Testis (tissue), 3 donors: Measurements from ENCODE around the gene FRMD7. TPM values are rescaled to one million over a fixed set of nuclear protein-coding genes. Genes with fewer than 3 reads are reported as not detected.

ENCODE experiments used
- DNase-seq: peaks from one replicate; pipeline ENCODE4 v3.0.0-alpha.2; 2019
- H3K27ac ChIP-seq, 2 donors: fragments of 200-600 bp; sonication (generic); one replicate each; pipeline ENCODE4 v1.5.1; 2019
- H3K27me3 ChIP-seq: fragments of 200-600 bp; sonication (generic); one replicate; pipeline ENCODE4 v1.5.1; 2019
- H3K36me3 ChIP-seq: fragments of 200-600 bp; sonication (generic); one replicate; pipeline ENCODE4 v1.5.1; 2017; ENCODE audit warnings: low read depth; ENCODE audit errors: missing control alignments
- H3K4me1 ChIP-seq: fragments of 200-600 bp; sonication (generic); one replicate; pipeline ENCODE4 v1.5.1; 2019
- H3K4me3 ChIP-seq, 2 donors: fragments of 200-600 bp; sonication (generic); one replicate each; pipeline ENCODE4 v1.5.1; 2017 to 2019
- H3K9me3 ChIP-seq: fragments of 200-600 bp; sonication (generic); one replicate; pipeline ENCODE4 v1.5.1; 2017
- POLR2A ChIP-seq: fragments of 450-650 bp; IDR thresholded peaks from one replicate; pipeline ENCODE4 v1.6.1; 2017; ENCODE audit warnings: antibody characterized with exemption, mild to moderate bottlenecking, moderate library complexity
- WGBS, 2 donors: methylation state at CpG; one replicate each; pipeline ENCODE4 v1.1.5; 2018; 5-methylcytosine and 5-hydroxymethylcytosine counted together
- intact Hi-C: fragments of 100-400 bp; cut with DNase I; formaldehyde crosslinking; loops from one replicate; pipeline ENCODE4 v1.15.1; 2023; ENCODE audit warnings: low total_unique reads
- polyA plus RNA-seq: library from polyadenylated mRNA; stranded (reverse); fragments of 350-450 nt; fragmentation: Illumina TruSeq; extraction: RNeasy Lipid Tissue Mini Kit (QIAGEN cat#74804); gene quantifications from one replicate; pipeline ENCODE4 v1.2.3, GENCODE V29; 2014; ENCODE audit warnings: low read depth, low replicate concordance; ENCODE audit not compliant: insufficient read depth
- total RNA-seq, 2 donors: library from RNA; depleted of rRNA; stranded (reverse); fragments of >200 nt; gene quantifications; one replicate each; pipeline ENCODE4 v1.2.3, GENCODE V29; 2016
- TF ChIP-seq, protein P1 (sequence below), 3 experiments: fragments of 450-650 bp in 2 of 3; fragments of 200-600 bp in 1 of 3; sonication (generic) in 1 of 3; IDR thresholded peaks; one replicate each; pipeline ENCODE4 v1.5.1; 2016 to 2019; ENCODE audit warnings: antibody characterized with exemption in 3 of 3, mild to moderate bottlenecking in 2 of 3, moderate library complexity in 1 of 3

FRMD7 gene
- total and polyA plus RNA-seq, 3 donors from 2014 or later = 0.06 to 0.11 TPM; not detected in 1

GRCh38 chrX:132144061-132144460, 16.2 kb upstream of the FRMD7 start:
- no peaks in the 10 kb centered on the region for H3K36me3 ChIP-seq
- H3K27ac ChIP-seq = no peak overlapping the region
- H3K27me3 ChIP-seq = no peaks in the 10 kb centered on the region
- 43 to 52% methylated on average over 2 of the region's 2 CpGs for WGBS, 2 donors
- DNase-seq = no peak
- intact Hi-C loops = no loop called here
- no peak for TF ChIP-seq POLR2A
- TF ChIP-seq, protein P1, sequence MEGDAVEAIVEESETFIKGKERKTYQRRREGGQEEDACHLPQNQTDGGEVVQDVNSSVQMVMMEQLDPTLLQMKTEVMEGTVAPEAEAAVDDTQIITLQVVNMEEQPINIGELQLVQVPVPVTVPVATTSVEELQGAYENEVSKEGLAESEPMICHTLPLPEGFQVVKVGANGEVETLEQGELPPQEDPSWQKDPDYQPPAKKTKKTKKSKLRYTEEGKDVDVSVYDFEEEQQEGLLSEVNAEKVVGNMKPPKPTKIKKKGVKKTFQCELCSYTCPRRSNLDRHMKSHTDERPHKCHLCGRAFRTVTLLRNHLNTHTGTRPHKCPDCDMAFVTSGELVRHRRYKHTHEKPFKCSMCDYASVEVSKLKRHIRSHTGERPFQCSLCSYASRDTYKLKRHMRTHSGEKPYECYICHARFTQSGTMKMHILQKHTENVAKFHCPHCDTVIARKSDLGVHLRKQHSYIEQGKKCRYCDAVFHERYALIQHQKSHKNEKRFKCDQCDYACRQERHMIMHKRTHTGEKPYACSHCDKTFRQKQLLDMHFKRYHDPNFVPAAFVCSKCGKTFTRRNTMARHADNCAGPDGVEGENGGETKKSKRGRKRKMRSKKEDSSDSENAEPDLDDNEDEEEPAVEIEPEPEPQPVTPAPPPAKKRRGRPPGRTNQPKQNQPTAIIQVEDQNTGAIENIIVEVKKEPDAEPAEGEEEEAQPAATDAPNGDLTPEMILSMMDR (IDR thresholded peaks at IDR 0.05) = no peak
- H3K9me3 ChIP-seq = no peaks in the 10 kb centered on the region
- no peaks in the 10 kb centered on the region for H3K4me1 ChIP-seq
- H3K4me3 ChIP-seq = no peak overlapping the region

DNA sequence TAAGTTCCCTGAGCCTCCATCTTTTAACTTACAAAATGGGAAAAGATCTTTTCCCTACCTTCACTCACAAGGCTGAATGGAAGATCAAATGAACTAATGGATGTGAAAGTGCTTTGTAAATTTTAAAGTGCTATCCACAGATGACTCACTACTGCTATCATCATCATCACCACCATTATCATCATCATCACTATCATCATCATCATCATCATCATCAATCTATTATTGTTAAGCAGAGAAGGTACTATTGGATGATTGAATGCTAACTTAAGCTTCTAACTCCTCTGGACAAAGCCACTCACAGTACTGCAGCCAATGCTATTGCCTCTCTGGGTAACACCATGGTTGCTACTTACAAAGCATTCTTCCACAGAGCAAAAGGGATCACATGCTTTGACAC, 1.9 kb downstream of the FRMD7 start:
- TF ChIP-seq POLR2A = no peak
- TF ChIP-seq, protein P1 (IDR thresholded peaks at IDR 0.05) = no peak
- DNase-seq = no peak
- intact Hi-C loops = no loop called here
- Histone ChIP-seq H3K27ac (no peak overlapping the region), H3K27me3 (no peaks in the 10 kb centered on the region), H3K36me3 (no peaks in the 10 kb centered on the region), H3K4me1 (no peaks in the 10 kb centered on the region), H3K9me3 (no peaks in the 10 kb centered on the region), H3K4me3 (no peak overlapping the region)

DNA sequence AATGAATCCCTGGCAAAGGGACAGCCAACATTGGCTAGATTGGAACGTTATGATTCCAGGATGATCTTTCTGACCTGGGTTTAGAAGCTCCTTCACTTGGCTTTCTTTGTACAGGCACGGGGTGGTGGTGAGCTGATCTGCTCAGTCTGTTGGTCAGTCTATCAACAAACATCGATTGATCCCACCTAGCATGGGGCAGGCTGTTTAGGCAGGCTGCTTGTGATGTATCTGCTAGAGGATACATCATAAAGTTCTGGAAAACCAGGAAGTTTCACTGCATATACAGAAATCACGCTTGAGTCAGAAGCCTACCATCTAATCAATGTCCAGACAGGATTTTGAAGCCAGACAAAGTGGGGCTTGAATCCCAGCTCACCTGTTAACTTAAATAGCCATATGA, 6.9 kb downstream of the FRMD7 start:
- Histone ChIP-seq H3K9me3 (no peaks in the 10 kb centered on the region), H3K4me1 (no peaks in the 10 kb centered on the region), H3K27me3 (no peaks in the 10 kb centered on the region), H3K4me3 (no peak overlapping the region), H3K36me3 (no peaks in the 10 kb centered on the region), H3K27ac (no peak overlapping the region)
- intact Hi-C loops = no loop called here
- whole genome bisulfite sequencing, 2 donors = 88 to 92% methylated on average over 3 to 4 of the region's 4 CpGs
- DNase-seq = no peak
- TF ChIP-seq POLR2A = no peak

DNA sequence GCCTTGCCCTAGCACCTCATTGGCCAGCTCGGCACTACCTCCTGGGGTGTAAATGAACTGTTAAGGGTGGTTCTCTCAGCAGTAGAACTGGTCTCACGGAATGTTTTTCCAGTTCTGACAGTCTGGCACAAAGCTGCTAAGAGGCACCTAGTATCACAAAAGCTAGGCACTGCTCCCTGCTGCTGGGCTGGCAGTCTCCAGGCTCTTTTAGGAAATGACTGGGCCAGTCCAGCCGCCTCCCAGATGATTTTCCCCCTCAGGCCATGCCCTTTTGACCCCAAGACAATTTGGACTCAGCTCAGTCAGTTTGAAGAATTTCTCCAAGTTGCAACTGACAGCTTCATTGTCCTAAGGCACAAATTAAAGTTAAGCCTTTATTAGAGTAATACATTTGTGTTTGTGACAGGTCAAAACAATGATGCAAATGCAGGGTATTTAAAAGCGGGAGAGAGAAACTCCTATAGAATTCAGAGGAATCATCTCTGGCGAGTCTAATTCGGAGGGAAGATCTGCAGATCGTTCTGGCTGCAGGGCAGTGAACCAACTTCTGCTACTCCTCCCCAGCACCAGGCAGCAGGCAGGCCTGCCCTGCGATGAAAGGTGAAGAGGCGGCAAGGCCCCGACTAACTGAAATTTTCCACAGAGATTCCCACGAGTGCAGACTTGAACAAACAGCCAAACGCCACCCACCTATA, 7.9 kb downstream of the FRMD7 start:
- Histone ChIP-seq H3K4me1 (no peaks in the 10 kb centered on the region), H3K27me3 (no peaks in the 10 kb centered on the region), H3K4me3 (no peak overlapping the region), H3K9me3 (no peaks in the 10 kb centered on the region), H3K27ac (no peak overlapping the region), H3K36me3 (no peaks in the 10 kb centered on the region)
- TF ChIP-seq POLR2A = no peak
- TF ChIP-seq, protein P1 (IDR thresholded peaks at IDR 0.05) = no peak
- intact Hi-C loops = no loop called here
- DNase-seq = no peak
- 43 to 60% methylated on average over 7 to 12 of the region's 12 CpGs for WGBS, 2 donors

DNA sequence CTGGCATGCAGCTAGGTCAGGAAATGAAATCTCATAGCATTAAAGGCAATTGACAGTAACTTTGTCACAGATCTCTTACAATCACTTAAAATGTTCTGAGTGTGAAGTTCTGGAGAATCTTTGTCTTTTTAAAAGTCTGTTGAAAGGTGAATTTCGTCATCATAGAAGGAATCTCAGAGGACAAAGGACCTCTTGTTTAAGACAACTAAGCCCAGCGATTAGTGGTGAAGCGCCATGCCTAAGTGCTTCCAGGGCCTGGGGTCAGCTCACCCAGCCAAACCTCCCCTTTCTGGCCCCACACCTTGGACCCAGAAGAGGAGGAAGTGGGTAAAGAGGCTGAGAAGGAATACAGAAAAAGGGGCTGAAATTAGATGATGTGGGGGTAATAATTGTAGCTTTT, 8.5 kb downstream of the FRMD7 start:
- no peaks in the 10 kb centered on the region for H3K4me1 ChIP-seq
- H3K36me3 ChIP-seq = no peaks in the 10 kb centered on the region
- intact Hi-C loops = no loop called here
- no peaks in the 10 kb centered on the region for H3K9me3 ChIP-seq
- DNase-seq = no peak
- no peak overlapping the region for H3K4me3 ChIP-seq
- no peak for TF ChIP-seq POLR2A
- TF ChIP-seq, protein P1 (IDR thresholded peaks at IDR 0.05) = no peak
- 54 to 61% methylated on average over 3 of the region's 3 CpGs for WGBS, 2 donors
- H3K27me3 ChIP-seq = no peaks in the 10 kb centered on the region
- H3K27ac ChIP-seq = no peak overlapping the region
